OCI-M2 (cell line): ENCODE results near the gene LRFN2.

Experiments used
- DNase-seq: peaks from one replicate; lab custom pipeline; 2025; ENCODE audit not compliant: unreplicated experiment; lab: John Stamatoyannopoulos, UW

The LRFN2 gene

GRCh38 chr6:40408786-40409542 lies 178.2 kb downstream of the LRFN2 start:
- no peak for DNase-seq

GRCh38 chr6:40407239-40407638 lies 179.9 kb downstream of the LRFN2 start:
- DNase-seq: no peak

- DNase-seq: no peak
Measured at GRCh38 chr6:40406175-40406574, 181.0 kb downstream of the LRFN2 start.

GRCh38 chr6:40400738-40401137 lies 186.4 kb downstream of the LRFN2 start:
- DNase-seq: no peak

- DNase-seq: no peak
Measured at GRCh38 chr6:40399888-40400457, 187.2 kb downstream of the LRFN2 start.

- no peak for DNase-seq
Measured at GRCh38 chr6:40398810-40399477, 188.2 kb downstream of the LRFN2 start.

GRCh38 chr6:40398034-40398691 lies 189.0 kb downstream of the LRFN2 start:
- DNase-seq: no peak

- no peak for DNase-seq
Measured at GRCh38 chr6:40397287-40398033, 189.7 kb downstream of the LRFN2 start.

GRCh38 chr6:40395698-40396076 lies 191.5 kb downstream of the LRFN2 start:
- no peak for DNase-seq

GRCh38 chr6:40395066-40395697 lies 192.0 kb downstream of the LRFN2 start:
- DNase-seq: no peak

GRCh38 chr6:40394381-40394780 lies 192.8 kb downstream of the LRFN2 start:
- DNase-seq: no peak

GRCh38 chr6:40393641-40394040 lies 193.5 kb downstream of the LRFN2 start:
- DNase-seq: no peak

- DNase-seq: no peak
Measured at GRCh38 chr6:40392589-40392988, 194.6 kb downstream of the LRFN2 start.

GRCh38 chr6:40391851-40392517 lies 195.2 kb downstream of the LRFN2 start:
- DNase-seq: no peak

GRCh38 chr6:40391086-40391485 lies 196.1 kb downstream of the LRFN2 start:
- no peak for DNase-seq

GRCh38 chr6:40390144-40390800 lies 196.9 kb downstream of the LRFN2 start:
- no peak for DNase-seq

- DNase-seq: no peak
Measured at GRCh38 chr6:40389254-40389653, 197.9 kb downstream of the LRFN2 start.

- DNase-seq: no peak
Measured at GRCh38 chr6:40387871-40388264, 199.3 kb downstream of the LRFN2 start.

- DNase-seq: no peak
Measured at GRCh38 chr6:40387127-40387870, 199.9 kb downstream of the LRFN2 start.
